RPMI7951 (cell line): ENCODE measurements around the gene TNS1. TPM values are rescaled to one million over a fixed set of nuclear protein-coding genes. Genes with fewer than 3 reads are reported as not detected.

Experiments used
- total RNA-seq: library from RNA; depleted of rRNA; stranded (reverse); fragments of >200 nt; shearing (Covaris generic); gene quantifications from 2 replicates; pipeline ENCODE4 v1.2.3, GENCODE V29; 2014; rRNA removed

Gene TNS1
- total RNA-seq, 1 experiment from 2014 or later, result 2.5 TPM

Other genes with a start within 250 kb of the TNS1 start
- not detected in 2 replicates for gene RUFY4, start 66.3 kb upstream of the TNS1 start, total RNA-seq
- gene CXCR2, start 123.0 kb upstream of the TNS1 start, total RNA-seq, result not detected in 2 replicates
- not detected in 2 replicates for gene CXCR1, start 164.0 kb upstream of the TNS1 start, total RNA-seq
- 600 and 648 TPM in 2 replicates for gene ARPC2, start 214.2 kb upstream of the TNS1 start, total RNA-seq